NCI-H2107 treated with DMSO at 0.1 percent for 48 hours (cell line): ENCODE data around the gene SLC39A1.

ENCODE experiments used
- DNase-seq: peaks from one replicate; lab custom pipeline; 2025; ENCODE audit not compliant: unreplicated experiment; lab: John Stamatoyannopoulos, UW

SLC39A1 gene

GRCh38 chr1:153953859-153954365, 9.4 kb downstream of the SLC39A1 start:
- no peak for DNase-seq

GRCh38 chr1:153951801-153952200, 11.5 kb downstream of the SLC39A1 start:
- no peak for DNase-seq

GRCh38 chr1:153951183-153951582, 12.2 kb downstream of the SLC39A1 start:
- no peak for DNase-seq

- peak; percentile 65 for DNase-seq
Measured at GRCh38 chr1:153946622-153947241, 16.6 kb downstream of the SLC39A1 start, which contains the start of gene DENND4B. Gene DENND4B, minus strand, starts transcription at chr1:153946718. Its CDS starts 2,344 bp downstream, at chr1:153944374.

- no peak for DNase-seq
Measured at GRCh38 chr1:153945795-153946621, 17.3 kb downstream of the SLC39A1 start.

- DNase-seq, result no peak
Measured at GRCh38 chr1:153945131-153945794, 18.1 kb downstream of the SLC39A1 start.

- DNase-seq, result no peak
Measured at GRCh38 chr1:153944827-153945117, 18.6 kb downstream of the SLC39A1 start.

GRCh38 chr1:153944005-153944826, 19.1 kb downstream of the SLC39A1 start:
- DNase-seq, result no peak

- no peak for DNase-seq
Measured at GRCh38 chr1:153942766-153943549, 20.4 kb downstream of the SLC39A1 start.

GRCh38 chr1:153941826-153942725, 21.3 kb downstream of the SLC39A1 start:
- DNase-seq, result no peak

GRCh38 chr1:153940756-153941155, 22.6 kb downstream of the SLC39A1 start:
- no peak for DNase-seq

- DNase-seq, result no peak
Measured at GRCh38 chr1:153939476-153939875, 23.9 kb downstream of the SLC39A1 start.

GRCh38 chr1:153938996-153939395, 24.3 kb downstream of the SLC39A1 start:
- DNase-seq, result no peak

GRCh38 chr1:153937331-153937730, 26.0 kb downstream of the SLC39A1 start:
- DNase-seq, result no peak

GRCh38 chr1:153936011-153936802, 27.1 kb downstream of the SLC39A1 start:
- DNase-seq, result no peak

- DNase-seq, result no peak
Measured at GRCh38 chr1:153934746-153935145, 28.6 kb downstream of the SLC39A1 start.

- DNase-seq, result no peak
Measured at GRCh38 chr1:153933955-153934354, 29.4 kb downstream of the SLC39A1 start.

GRCh38 chr1:153933430-153933829, 29.9 kb downstream of the SLC39A1 start:
- DNase-seq, result no peak
